ENCODE results near the gene PRKAG2.

Gene PRKAG2

GRCh38 chr7:151856516-151856915 lies 20.4 kb downstream of the PRKAG2 start:
- Mint-ChIP-seq H3K9me3 (no peaks in the 10 kb centered on the region), H3K4me1 (peaks cover 46% of the 10 kb centered on the region), H3K27ac (no peak overlapping the region), H3K4me3 (no peak overlapping the region), H3K36me3 (no peaks in the 10 kb centered on the region), H3K27me3 (no peaks in the 10 kb centered on the region)

- no peak overlapping the region for H3K27ac Mint-ChIP-seq
- no peaks in the 10 kb centered on the region for H3K9me3 Mint-ChIP-seq
- peaks cover 48% of the 10 kb centered on the region for H3K4me1 Mint-ChIP-seq
- H3K36me3 Mint-ChIP-seq: no peaks in the 10 kb centered on the region
- H3K4me3 Mint-ChIP-seq: no peak overlapping the region
- H3K27me3 Mint-ChIP-seq: no peaks in the 10 kb centered on the region
These were observed 20.8 kb downstream of the PRKAG2 start for GRCh38 chr7:151856098-151856497.

- H3K4me3 Mint-ChIP-seq: no peak overlapping the region
- no peaks in the 10 kb centered on the region for H3K9me3 Mint-ChIP-seq
- peaks cover 52% of the 10 kb centered on the region for H3K4me1 Mint-ChIP-seq
- no peaks in the 10 kb centered on the region for H3K36me3 Mint-ChIP-seq
- no peaks in the 10 kb centered on the region for H3K27me3 Mint-ChIP-seq
- no peak overlapping the region for H3K27ac Mint-ChIP-seq
These were observed 22.2 kb downstream of the PRKAG2 start for GRCh38 chr7:151854720-151855071.

- Mint-ChIP-seq H3K27me3 (no peaks in the 10 kb centered on the region), H3K4me3 (no peak overlapping the region), H3K36me3 (no peaks in the 10 kb centered on the region), H3K4me1 (peaks cover 52% of the 10 kb centered on the region), H3K9me3 (no peaks in the 10 kb centered on the region), H3K27ac (no peak overlapping the region)
These were observed 22.8 kb downstream of the PRKAG2 start for GRCh38 chr7:151853896-151854719.

- Mint-ChIP-seq H3K36me3 (no peaks in the 10 kb centered on the region), H3K27ac (peak overlapping the region; percentile 46), H3K27me3 (no peaks in the 10 kb centered on the region), H3K9me3 (no peaks in the 10 kb centered on the region), H3K4me3 (no peak overlapping the region), H3K4me1 (peaks cover 46% of the 10 kb centered on the region)
These were observed 24.2 kb downstream of the PRKAG2 start for GRCh38 chr7:151852486-151853396.

- no peaks in the 10 kb centered on the region for H3K9me3 Mint-ChIP-seq
- no peaks in the 10 kb centered on the region for H3K27me3 Mint-ChIP-seq
- H3K36me3 Mint-ChIP-seq: no peaks in the 10 kb centered on the region
- H3K4me3 Mint-ChIP-seq: peak overlapping the region; percentile 53
- no peak overlapping the region for H3K27ac Mint-ChIP-seq
- H3K4me1 Mint-ChIP-seq: peaks cover 43% of the 10 kb centered on the region
These were observed 25.1 kb downstream of the PRKAG2 start for GRCh38 chr7:151851782-151852181.

- peak overlapping the region; percentile 53 for H3K4me3 Mint-ChIP-seq
- H3K4me1 Mint-ChIP-seq: peaks cover 39% of the 10 kb centered on the region
- H3K36me3 Mint-ChIP-seq: no peaks in the 10 kb centered on the region
- H3K9me3 Mint-ChIP-seq: no peaks in the 10 kb centered on the region
- H3K27ac Mint-ChIP-seq: peak overlapping the region; percentile 79
- no peaks in the 10 kb centered on the region for H3K27me3 Mint-ChIP-seq
These were observed 25.7 kb downstream of the PRKAG2 start for GRCh38 chr7:151851145-151851751.

- Mint-ChIP-seq H3K4me1 (peaks cover 39% of the 10 kb centered on the region), H3K9me3 (no peaks in the 10 kb centered on the region), H3K27ac (peak overlapping the region; percentile 79), H3K27me3 (no peaks in the 10 kb centered on the region), H3K4me3 (peak overlapping the region; percentile 53), H3K36me3 (no peaks in the 10 kb centered on the region)
These were observed 26.3 kb downstream of the PRKAG2 start for GRCh38 chr7:151850491-151851124.

- Mint-ChIP-seq H3K27ac (no peak overlapping the region), H3K27me3 (no peaks in the 10 kb centered on the region), H3K36me3 (no peaks in the 10 kb centered on the region), H3K4me3 (no peak overlapping the region), H3K4me1 (peaks cover 39% of the 10 kb centered on the region), H3K9me3 (no peaks in the 10 kb centered on the region)
These were observed 27.0 kb downstream of the PRKAG2 start for GRCh38 chr7:151849879-151850260.

GRCh38 chr7:151849008-151849878 lies 27.7 kb downstream of the PRKAG2 start:
- no peaks in the 10 kb centered on the region for H3K27me3 Mint-ChIP-seq
- no peaks in the 10 kb centered on the region for H3K36me3 Mint-ChIP-seq
- no peak overlapping the region for H3K4me3 Mint-ChIP-seq
- H3K4me1 Mint-ChIP-seq: peaks cover 36% of the 10 kb centered on the region
- H3K27ac Mint-ChIP-seq: no peak overlapping the region
- no peaks in the 10 kb centered on the region for H3K9me3 Mint-ChIP-seq

- Mint-ChIP-seq H3K27ac (no peak overlapping the region), H3K36me3 (peaks cover 5% of the 10 kb centered on the region), H3K27me3 (no peaks in the 10 kb centered on the region), H3K4me3 (no peak overlapping the region), H3K4me1 (peaks cover 26% of the 10 kb centered on the region), H3K9me3 (no peaks in the 10 kb centered on the region)
These were observed 29.2 kb downstream of the PRKAG2 start for GRCh38 chr7:151847681-151848081.

- Mint-ChIP-seq H3K27ac (no peak overlapping the region), H3K4me3 (no peak overlapping the region), H3K9me3 (no peaks in the 10 kb centered on the region), H3K4me1 (peaks cover 21% of the 10 kb centered on the region), H3K36me3 (peaks cover 5% of the 10 kb centered on the region), H3K27me3 (no peaks in the 10 kb centered on the region)
These were observed 29.8 kb downstream of the PRKAG2 start for GRCh38 chr7:151847136-151847535.

- no peaks in the 10 kb centered on the region for H3K27me3 Mint-ChIP-seq
- no peak overlapping the region for H3K27ac Mint-ChIP-seq
- H3K36me3 Mint-ChIP-seq: peaks cover 5% of the 10 kb centered on the region
- peaks cover 5% of the 10 kb centered on the region for H3K4me1 Mint-ChIP-seq
- no peaks in the 10 kb centered on the region for H3K9me3 Mint-ChIP-seq
- H3K4me3 Mint-ChIP-seq: no peak overlapping the region
These were observed 31.3 kb downstream of the PRKAG2 start for GRCh38 chr7:151845412-151846205.

GRCh38 chr7:151844825-151845200 lies 32.1 kb downstream of the PRKAG2 start:
- peaks cover 8% of the 10 kb centered on the region for H3K4me1 Mint-ChIP-seq
- no peak overlapping the region for H3K4me3 Mint-ChIP-seq
- H3K36me3 Mint-ChIP-seq: peaks cover 5% of the 10 kb centered on the region
- no peaks in the 10 kb centered on the region for H3K9me3 Mint-ChIP-seq
- H3K27me3 Mint-ChIP-seq: no peaks in the 10 kb centered on the region
- H3K27ac Mint-ChIP-seq: no peak overlapping the region

Data from activated naive CD4-positive, alpha-beta T cell treated with anti-CD3 and anti-CD28 coated beads, Interleukin-2, amount 50 U/mL, for 24 hours (primary cell).